ENCODE measurements around the gene NAA16.
"Not testable (repeated sequence)": the region's sequence is repeated elsewhere in the genome, so short reads cannot be mapped to it uniquely, and the experiment has no call there.

The NAA16 gene

GRCh38 chr13:41424675-41425074, 113.6 kb downstream of the NAA16 start:
- not testable (repeated sequence) for H3K4me2 ChIP-seq; H3K4me3 ChIP-seq (IDR thresholded peaks at IDR 0.05; ENCODE audit: insufficient read depth, low read depth, low read length); H4K20me1 ChIP-seq (ENCODE audit: insufficient read depth); H3K36me3 ChIP-seq (ENCODE audit: insufficient read depth); H3K79me2 ChIP-seq (ENCODE audit: insufficient read depth, low read depth); H3K27ac ChIP-seq; H3K9ac ChIP-seq; H3K4me1 ChIP-seq (ENCODE audit: low read depth, poor library complexity, severe bottlenecking); H2AFZ ChIP-seq (ENCODE audit: low read depth); H3K27me3 ChIP-seq (ENCODE audit: insufficient read depth, low read depth)

GRCh38 chr13:41426047-41426446, 115.0 kb downstream of the NAA16 start:
- H3K36me3 ChIP-seq (ENCODE audit: insufficient read depth): no peaks in the 10 kb centered on the region
- H3K9ac ChIP-seq: no peak overlapping the region
- no peaks in the 10 kb centered on the region for H4K20me1 ChIP-seq (ENCODE audit: insufficient read depth)
- no peak overlapping the region for H3K27ac ChIP-seq
- H3K4me3 ChIP-seq (IDR thresholded peaks at IDR 0.05; ENCODE audit: insufficient read depth, low read depth, low read length): no peak overlapping the region
- no peak overlapping the region for H3K4me2 ChIP-seq
- no peaks in the 10 kb centered on the region for H3K79me2 ChIP-seq (ENCODE audit: insufficient read depth, low read depth)
- no peaks in the 10 kb centered on the region for H3K27me3 ChIP-seq (ENCODE audit: insufficient read depth, low read depth)
- TF ChIP-seq CTCF (conservative IDR thresholded peaks at IDR 0.05; ENCODE audit: low read depth, low read length): no peak
- H2AFZ ChIP-seq (ENCODE audit: low read depth): no peak overlapping the region
- H3K4me1 ChIP-seq (ENCODE audit: low read depth, poor library complexity, severe bottlenecking): no peaks in the 10 kb centered on the region

Measured in KMS-11 (cell line).